GM21526 (cell line): ENCODE data around the gene FADD.

Experiments
- ATAC-seq: cut with Tn5 transposase; IDR thresholded peaks from one replicate; pipeline ENCODE4 v1.9.1; 2021; ENCODE audit warnings: moderate library complexity; ENCODE audit not compliant: unreplicated experiment, low FRiP score

FADD gene

GRCh38 chr11:70202920-70203750, at the start of gene FADD:
TSS of gene FADD (plus strand) at chr11:70203296. CDS start at chr11:70203460, 164 bp downstream.
- ATAC-seq, result peak; percentile 71

GRCh38 chr11:70155386-70155785, 47.7 kb upstream of the FADD start:
- no peak for ATAC-seq

- ATAC-seq, result no peak
Measured at GRCh38 chr11:70156291-70157037, 46.6 kb upstream of the FADD start.

GRCh38 chr11:70158201-70158600, 44.9 kb upstream of the FADD start:
- ATAC-seq, result no peak

- no peak for ATAC-seq
Measured at GRCh38 chr11:70158757-70159389, 44.2 kb upstream of the FADD start.

GRCh38 chr11:70159627-70160570, 43.2 kb upstream of the FADD start:
- no peak for ATAC-seq

- ATAC-seq, result no peak
Measured at GRCh38 chr11:70161043-70161625, 42.0 kb upstream of the FADD start.

GRCh38 chr11:70164705-70165104, 38.4 kb upstream of the FADD start:
- no peak for ATAC-seq

GRCh38 chr11:70167120-70167519, 36.0 kb upstream of the FADD start:
- no peak for ATAC-seq

GRCh38 chr11:70167723-70168404, 35.2 kb upstream of the FADD start:
- ATAC-seq, result no peak

GRCh38 chr11:70168405-70168754, 34.7 kb upstream of the FADD start:
- no peak for ATAC-seq

- ATAC-seq, result no peak
Measured at GRCh38 chr11:70169127-70169526, 34.0 kb upstream of the FADD start.

GRCh38 chr11:70169632-70170031, 33.5 kb upstream of the FADD start:
- ATAC-seq, result no peak

GRCh38 chr11:70170596-70171210, 32.4 kb upstream of the FADD start:
- no peak for ATAC-seq

GRCh38 chr11:70173018-70173417, 30.1 kb upstream of the FADD start:
- ATAC-seq, result no peak

- no peak for ATAC-seq
Measured at GRCh38 chr11:70174547-70175235, 28.4 kb upstream of the FADD start.

- no peak for ATAC-seq
Measured at GRCh38 chr11:70175236-70175698, 27.8 kb upstream of the FADD start.

- ATAC-seq, result no peak
Measured at GRCh38 chr11:70176940-70177689, 26.0 kb upstream of the FADD start.
